GM18505 (cell line): ENCODE data around the gene NUP210.
"Not testable (repeated sequence)": the region's sequence is repeated elsewhere in the genome, so short reads cannot be mapped to it uniquely, and the experiment has no call there.

Experiments
- ATAC-seq: cut with Tn5 transposase; IDR thresholded peaks from one replicate; pipeline ENCODE4 v1.9.1; 2021; ENCODE audit not compliant: unreplicated experiment
- POLR2A ChIP-seq: IDR thresholded peaks from 4 replicates; pipeline ENCODE4 v1.6.1; 2011; ENCODE audit warnings: borderline replicate concordance; ENCODE audit not compliant: insufficient read depth, insufficient read length; ENCODE audit errors: extremely low read depth

Gene NUP210

DNA sequence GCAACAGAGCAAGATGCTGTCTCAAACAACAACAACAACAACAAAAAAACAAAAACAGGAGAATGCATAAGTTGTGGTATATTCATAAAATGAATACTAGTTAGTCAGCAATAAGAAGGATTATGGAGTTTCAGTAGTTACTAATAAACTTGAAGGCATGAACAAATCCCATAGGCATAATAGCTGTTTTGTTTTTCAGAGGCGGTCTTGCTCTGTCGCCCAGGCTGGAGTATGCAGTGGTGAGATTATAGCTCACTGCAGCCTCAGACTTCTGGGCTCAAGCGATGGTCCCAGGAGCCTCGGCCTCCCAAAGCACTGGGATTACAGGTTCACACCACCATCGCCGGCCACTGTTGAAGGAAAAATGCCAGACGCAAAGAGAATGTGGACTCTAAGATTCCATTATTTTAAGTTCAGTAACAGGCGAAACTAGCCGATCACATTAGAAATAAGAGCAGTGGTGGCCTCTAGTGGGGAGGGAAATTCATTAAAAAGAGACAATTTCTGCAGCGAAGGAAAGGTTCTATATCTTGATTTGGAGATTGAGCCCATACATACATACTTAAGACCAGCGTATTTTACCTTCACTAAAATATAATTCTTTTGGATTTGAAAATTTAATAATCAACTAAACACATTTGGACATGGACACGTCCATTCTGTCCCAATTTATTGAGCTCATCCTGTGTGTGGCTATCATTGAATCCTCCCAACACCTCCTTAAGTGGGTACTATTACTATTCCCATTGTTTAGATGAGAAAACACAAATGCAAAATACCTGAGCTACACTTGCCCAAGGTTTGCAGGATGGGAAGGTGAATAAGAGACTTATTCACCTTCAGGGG lies 32.6 kb upstream of the NUP210 start:
- no peak for TF ChIP-seq POLR2A
- no peak for ATAC-seq

DNA sequence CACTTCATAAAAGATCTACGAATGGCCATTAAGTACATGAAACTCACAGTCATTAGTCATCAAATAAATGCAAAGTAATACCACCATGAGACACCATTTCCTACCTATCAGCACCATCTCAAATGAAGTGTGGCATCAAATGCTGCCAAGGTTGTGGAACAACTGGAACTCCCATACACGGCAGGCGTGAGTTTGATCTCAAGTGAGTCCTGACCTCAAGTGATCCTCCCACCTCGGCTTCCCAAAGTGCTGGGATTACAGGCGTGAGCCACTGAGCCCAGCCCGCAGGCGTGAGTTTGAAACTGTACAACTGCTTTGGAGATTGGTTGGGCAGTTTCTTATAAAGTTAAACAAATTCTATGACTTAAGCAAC lies 31.2 kb upstream of the NUP210 start:
- no peak for TF ChIP-seq POLR2A
- ATAC-seq: peak; percentile 12

DNA sequence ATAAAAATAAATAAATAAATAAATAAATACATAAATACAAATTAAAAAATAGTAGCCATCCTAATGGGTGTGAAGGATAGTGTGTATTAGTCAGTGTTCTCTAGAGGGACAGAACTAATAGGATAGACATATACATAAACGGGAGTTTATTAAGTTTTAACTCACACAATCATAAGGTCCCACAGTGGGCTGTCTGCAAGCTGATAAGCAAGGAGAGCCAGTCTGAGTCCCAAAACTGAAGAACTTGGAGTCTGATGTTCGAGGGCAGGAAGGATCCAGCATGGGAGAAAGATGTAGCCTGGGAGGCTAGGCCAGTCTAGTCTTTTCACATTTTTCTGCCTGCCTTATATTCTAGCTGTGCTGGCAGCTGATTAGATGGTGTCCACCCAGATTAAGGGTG lies 22.8 kb upstream of the NUP210 start:
- not testable (repeated sequence) for ATAC-seq

DNA sequence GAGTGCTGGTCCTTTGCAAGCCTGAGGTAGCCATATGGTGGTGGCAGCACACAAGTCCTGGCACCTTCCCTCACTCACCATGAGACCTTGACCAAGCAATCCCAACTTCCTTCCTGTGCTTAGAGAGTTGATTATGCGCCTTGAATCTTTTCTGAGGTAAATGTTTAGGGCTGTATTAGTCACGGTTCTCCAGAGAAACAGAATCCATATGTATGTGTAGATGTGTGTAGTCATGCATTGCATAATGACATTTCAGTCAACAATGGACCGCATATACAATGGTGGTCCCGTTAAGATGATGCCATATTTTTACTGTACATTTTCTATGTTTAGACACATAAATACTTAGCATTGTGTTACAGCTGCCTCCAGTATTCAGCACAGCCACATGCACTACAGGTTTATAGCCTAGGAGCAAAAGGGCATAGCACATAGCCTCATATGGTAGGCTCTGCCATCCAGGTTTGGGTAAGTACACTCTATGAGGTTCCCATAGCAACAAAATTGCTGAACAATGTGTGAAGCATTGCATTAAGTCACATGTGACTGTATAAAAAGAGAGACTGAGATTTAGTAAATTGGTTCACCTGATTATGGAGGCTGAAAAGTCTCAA lies 20.2 kb upstream of the NUP210 start:
- no peak for ATAC-seq
- TF ChIP-seq POLR2A: no peak

DNA sequence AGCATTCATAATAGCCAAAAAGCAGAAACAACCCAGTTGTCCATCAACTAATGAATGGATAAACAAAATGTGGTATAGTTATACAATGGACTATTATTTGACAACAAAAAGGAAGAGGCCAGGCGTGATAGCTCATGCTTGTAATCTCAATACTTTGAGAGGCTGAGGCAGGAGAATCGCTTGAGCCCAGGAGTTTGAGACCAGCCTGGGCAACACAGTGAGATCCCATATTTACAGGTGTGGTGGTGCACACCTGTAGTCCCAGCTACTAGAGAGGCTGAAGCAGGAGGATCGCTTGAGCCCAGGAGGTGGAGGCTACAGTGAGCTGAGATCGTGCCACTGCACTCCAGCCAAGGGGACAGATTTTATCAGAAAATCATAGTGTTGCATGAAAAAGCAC lies 16.1 kb upstream of the NUP210 start:
- ATAC-seq: not testable (repeated sequence)

DNA sequence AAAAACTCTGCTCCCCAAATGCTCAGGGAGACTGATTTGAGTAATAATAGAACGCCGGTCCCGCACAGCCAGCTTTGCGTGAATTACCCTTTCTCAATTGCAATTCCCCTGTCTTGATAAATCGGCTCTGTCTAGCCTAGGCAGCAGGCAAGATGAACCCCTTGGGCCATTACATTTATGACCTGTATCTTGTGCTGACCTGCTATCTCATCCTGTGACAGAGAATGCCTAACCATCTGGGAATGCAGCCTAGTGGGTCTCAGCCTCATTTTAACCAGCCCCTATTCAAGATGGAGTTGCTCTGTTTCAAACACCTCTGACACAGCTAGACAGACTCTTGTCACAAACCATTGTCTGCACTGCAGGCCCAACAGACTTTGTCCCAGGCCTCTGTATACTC lies 13.8 kb upstream of the NUP210 start:
- ATAC-seq: no peak
- no peak for TF ChIP-seq POLR2A

DNA sequence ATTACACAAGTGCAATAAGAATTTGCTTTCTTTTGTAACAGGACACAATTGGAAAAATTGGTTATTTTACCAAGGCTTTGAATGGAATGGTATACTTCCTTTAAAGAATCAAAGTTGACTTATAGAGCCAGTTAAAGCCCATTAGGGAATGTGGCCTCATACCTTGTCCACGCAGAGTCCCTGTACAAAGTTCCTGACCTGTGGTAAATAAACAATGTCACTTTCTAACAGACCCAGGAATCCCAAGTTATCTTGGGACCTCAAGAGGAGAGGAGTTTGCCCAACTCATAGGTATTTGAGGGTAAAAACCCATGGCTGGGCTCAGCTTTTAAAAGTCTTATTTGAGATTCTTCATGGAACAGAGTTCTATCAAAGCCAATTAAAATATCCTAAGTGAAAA lies 12.0 kb upstream of the NUP210 start:
- no peak for ATAC-seq
- no peak for TF ChIP-seq POLR2A

DNA sequence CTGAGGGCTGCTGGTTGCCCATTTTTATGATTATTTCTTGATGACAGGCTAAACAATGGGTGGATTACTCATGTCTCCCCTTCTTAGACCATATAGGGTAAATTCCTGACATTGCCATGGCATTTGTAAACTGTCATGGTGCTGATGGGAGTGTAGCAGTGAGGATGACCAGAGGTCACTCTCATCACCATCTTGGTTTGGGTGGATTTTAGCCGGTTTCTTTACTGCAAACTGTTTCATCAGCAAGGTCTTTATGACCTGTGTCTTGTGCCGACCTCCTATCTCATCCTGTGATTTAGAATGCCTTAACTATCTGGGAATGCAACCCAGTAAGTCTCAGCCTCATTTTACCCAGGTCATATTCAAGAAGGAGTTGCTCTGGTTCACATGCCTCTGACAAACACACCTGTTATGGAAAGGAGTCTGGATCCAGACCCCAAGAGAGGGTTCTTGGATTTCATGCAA lies 10.3 kb upstream of the NUP210 start:
- ATAC-seq: not testable (repeated sequence)

DNA sequence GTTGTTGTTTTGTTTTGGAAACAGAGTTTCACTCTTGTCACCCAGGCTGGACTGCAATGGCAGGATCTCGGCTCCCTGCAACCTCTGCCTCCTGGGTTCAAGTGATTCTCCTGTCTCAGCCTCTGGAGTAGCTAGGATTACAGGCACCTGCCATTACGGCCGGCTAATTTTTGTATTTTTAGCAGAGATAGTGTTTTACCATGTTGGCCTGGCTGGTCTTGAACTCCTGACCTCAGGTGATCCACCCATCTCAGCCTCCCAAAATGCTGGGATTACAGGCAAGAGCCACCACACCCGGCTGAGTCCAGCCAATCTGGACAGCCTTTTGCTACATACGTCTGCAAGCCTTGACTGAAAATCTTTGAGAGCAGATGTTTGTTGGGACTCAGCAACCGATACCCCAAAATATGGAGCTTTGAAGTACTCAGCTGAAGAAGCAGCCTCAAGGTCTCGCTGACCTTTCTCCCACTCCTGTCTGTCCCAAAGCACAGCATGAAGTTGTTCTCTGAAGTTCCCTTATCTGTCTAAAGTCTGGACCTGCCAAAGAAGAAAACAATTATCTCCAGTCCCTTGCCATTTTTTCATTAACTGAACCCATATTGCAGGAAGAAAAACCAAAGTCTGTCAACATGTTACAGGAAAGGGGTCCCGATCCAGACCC lies 9.6 kb upstream of the NUP210 start:
- TF ChIP-seq POLR2A: no peak
- no peak for ATAC-seq

DNA sequence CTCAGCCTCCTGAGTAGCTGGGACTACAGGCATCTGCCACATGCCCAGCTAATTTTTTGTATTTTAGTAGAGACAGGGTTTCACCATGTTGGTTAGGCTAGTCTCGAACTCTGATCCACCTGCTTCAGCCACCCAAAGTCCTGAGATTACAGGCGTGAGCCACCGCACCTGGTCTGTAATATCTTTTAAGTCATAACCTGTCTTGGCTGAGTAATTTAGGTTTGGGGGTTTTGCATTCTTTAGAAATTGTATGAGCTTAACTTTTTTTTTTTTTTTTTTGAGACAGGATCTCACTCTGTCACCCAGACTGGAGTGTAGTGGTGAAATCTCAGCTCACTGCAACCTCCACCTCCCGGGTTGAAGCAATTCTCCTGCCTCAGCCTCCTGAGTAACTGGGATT lies 8.6 kb upstream of the NUP210 start:
- ATAC-seq: not testable (repeated sequence)

DNA sequence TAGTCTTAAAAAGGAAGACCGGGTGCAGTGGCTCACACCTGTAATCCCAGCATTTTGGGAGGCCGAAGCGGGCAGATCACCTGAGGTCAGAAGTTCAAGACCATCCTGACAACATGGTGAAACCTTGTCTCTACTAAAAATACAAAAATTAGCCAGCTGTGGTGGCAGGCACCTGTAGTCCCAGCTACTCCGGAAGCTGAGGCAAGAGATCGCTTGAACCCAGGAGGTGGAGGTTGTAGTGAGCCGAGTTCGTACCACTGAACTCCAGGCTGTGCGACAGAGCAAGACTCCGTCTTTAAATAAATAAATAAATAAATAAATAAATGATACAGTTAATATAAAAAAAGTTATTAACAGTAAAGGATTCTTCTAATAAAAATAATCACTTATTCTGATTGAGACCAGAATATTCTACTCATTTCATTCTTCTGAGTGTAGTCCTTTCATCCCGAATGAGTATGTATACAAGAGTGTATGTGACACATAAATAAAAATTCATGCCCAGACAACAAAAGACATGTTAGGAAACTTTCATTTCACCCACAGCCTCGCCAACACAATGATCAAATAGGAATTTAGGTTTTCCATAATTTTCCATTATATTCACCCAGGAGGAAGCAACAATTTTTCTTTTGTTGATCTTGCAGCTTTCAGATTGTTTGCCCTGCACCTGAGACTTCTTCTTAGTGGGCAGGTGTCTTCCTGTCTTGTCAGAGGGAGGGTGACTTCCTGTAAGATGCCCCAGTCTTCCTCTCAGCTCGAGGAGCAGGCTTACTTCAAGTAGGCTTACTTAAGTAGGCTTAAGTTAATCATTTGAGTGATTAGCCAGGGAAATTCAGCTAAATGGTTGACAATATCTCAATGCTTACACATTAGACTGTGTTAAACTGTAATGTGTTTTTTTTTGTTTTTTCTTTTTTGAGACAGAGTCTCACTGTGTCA lies 7.8 kb upstream of the NUP210 start:
- no peak for ATAC-seq

DNA sequence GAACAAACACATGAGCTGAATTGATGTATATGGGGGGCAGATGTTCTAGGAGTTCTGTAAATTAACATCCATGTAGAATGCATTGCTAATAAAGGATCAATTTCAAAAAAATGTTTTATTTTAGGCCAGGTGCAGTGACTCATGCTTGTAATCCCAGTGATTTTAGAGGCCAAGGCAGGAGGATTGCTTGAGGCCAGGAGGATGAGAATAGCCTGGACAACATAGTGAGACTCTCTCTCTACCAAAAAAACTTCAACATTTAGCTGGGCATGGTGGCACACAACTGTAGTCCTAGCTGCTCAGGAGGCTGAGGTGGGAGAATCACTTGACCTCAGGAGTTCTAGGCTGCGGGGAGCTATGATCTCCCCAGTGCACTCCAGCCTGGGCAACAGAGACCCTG lies 6.5 kb upstream of the NUP210 start:
- no peak for ATAC-seq
- no peak for TF ChIP-seq POLR2A

More for the DNA sequence above, 7.8 kb upstream of the NUP210 start:
- no peak for TF ChIP-seq POLR2A

DNA sequence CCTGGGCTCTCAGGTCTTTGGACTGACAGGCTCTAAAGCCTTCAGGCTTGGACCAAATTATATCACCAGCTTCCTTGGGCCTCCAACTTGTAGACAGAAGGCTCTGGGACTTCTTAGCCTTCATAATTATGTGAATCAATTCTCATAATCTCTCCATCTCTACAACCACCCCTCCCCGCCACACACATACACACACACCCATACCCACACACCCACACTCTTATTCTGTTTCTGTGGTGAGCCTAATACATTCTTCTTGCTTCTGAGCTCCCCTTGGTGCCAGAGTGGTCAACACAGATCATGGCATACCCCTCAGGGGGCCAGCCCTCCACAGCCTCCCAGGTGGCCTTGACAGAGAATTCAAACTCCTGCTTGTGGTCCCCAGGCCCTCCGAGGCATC lies 5.6 kb upstream of the NUP210 start:
- TF ChIP-seq POLR2A: no peak
- no peak for ATAC-seq
